HuH-7.5 (cell line): Measurements from ENCODE around the gene SSNA1.
A peak's percentile ranks its signal among the peaks of the same experiment; 100 is the strongest.

Experiments
- DNase-seq: peaks from one replicate; pipeline ENCODE4 v3.0.0; 2011; ENCODE audit warnings: low spot score

The SSNA1 gene

DNA sequence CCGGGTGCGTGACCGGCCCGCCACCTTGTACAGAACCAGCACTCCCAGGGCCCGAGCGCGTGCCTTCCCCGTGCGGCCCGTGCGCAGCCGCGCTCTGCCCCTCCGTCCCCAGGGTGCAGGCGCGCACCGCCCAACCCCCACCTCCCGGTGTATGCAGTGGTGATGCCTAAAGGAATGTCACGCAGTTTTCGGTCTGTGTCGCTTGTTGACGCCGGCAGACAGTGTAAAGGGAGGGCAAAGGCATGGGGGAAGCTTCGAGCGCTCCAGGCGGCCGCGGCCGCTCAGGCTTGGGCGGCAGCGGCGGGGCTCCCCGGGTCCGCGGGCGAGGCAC is 19.9 kb upstream of the SSNA1 start:
- no peak for DNase-seq

DNA sequence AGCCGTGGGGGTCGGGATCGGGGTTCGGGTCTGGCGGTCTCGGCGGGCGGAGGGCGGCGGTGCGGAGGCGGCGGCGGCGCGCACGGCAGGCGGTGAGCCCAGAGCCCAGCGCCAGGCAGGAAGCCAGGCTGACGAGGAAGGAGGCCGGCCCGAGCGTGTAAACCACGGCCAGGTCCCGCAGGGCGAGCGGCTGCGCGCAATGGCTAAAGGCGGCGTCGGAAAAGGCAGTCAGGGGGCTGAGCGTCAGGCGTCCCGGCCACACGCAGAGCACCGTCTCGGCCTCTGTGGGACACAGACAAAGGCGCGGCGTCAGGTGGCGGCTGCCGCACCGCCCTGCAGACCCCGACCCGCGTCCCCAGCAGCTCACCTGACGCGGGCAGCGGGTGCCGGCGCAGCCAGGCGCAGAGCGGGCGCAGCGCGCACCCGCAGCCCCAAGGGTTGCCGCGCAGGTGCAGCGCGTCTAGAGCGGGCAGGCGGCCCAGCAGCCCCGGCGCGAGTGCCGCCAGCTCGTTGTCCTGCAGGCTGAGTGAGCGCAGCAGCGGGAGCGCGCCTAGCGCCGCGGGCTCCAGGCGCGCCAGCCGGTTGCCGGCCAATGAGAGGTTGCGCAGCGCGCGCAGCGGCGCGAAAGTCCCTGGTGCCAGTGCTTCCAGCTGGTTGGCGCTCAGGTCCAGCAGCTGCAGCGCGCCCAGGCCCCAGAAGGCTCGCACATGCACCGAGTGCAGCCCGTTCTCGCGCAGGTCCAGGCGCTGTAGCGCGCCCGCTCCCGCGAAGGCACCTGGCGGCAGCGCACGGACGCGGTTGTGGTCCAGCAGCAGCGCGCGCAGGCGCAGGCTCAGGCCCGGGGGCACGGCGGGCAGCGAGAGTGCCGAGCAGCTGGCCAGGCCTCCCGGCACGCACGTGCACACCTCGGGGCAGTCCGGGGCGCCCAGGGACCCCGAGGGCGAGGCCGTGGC is 19.3 kb upstream of the SSNA1 start:
- peak; percentile 89 for DNase-seq

DNA sequence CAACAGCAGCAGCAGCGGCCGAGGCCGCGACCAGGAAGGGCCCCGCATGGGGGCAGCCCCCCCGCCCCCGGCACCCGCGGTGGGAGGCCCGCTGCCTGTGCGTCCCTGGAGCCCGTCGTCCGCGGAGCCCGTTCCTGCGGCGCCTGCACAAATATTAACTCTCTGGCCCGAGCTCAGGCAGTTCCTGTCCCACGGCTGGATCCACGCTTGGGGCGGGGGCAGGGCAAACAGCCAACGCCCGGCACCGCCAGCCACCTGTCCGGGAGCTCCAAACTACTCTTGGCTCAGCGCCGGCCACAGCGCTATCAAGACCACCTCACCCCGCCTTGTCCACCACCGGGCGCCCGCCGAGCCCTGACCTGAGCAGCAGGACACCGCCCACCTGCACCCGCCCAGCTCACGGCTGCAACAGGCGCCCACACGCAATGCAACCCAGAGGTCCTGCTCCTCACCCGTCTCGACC is 18.5 kb upstream of the SSNA1 start, which contains the start of gene LRRC26:
LRRC26 (minus strand) TSS at position 156 of the 463 bp plus-strand sequence; CDS start at position 48, 108 bp downstream.
- no peak for DNase-seq

DNA sequence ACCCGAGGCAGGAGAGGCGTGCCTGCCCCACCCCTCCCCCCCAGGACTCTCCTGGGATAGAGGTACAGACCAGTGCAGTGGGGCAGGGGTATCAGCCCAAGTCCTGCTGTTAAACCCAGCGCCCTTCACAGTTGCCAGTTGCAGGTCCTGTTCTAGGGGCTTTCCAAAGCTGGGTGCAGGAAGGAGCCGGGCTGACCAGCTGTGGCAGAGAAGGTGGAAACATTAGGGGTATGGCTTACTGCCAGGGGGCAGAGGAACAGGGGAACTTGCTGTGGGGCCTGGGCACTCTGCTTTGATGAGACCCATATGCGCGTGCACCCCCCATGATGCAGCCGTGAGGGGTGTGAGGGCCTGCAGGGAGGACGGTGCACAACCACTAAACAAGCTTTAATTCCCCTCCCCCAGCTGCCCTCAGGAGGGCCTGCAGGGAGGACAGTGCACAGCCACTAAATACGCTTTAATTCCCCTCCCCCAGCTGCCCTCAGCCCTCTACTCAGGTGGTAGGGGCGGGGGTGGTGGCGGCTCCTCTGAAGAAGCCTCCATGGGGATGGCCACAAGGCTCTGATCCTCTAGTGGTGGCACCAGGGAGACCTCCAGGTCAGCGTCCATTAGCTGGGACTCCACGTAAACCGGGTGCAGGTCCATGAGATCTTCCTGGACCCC is 17.9 kb upstream of the SSNA1 start:
- no peak for DNase-seq

DNA sequence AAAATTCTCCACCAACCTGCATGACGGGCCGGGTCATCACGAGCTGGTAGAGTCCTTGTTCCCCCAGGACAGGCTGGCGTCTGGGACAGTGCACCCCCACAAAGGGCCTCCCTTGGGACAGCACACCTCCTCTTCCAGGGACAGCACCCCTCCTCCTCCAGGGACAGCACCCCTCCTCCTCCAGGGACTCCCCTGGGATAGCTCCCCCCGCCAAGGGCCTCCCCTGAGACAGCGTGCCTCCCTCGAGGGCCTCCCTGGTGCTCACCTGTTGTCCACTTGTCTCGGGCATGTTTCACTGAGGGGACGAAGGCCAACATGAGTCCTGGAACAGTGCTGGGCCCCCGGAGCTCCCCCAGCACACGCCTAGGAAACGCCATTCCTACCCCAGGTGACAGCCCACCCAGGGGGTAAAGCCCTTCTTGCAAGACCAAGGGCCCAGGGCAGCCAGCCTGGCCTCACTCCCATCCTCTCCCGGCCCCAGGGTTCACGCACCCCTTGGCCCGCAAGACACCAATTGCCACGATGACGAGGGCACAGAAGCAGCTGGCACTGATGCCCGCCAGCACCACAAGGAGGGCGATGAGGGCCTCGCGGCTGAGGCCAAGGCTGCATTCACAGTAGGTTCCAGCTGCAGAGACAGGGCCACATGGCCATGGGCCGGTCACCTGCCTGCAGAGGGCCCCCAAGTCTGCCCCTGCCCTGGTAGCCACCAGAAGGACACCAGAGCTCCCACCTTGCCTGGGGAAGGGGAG is 17.2 kb upstream of the SSNA1 start:
- no peak for DNase-seq

DNA sequence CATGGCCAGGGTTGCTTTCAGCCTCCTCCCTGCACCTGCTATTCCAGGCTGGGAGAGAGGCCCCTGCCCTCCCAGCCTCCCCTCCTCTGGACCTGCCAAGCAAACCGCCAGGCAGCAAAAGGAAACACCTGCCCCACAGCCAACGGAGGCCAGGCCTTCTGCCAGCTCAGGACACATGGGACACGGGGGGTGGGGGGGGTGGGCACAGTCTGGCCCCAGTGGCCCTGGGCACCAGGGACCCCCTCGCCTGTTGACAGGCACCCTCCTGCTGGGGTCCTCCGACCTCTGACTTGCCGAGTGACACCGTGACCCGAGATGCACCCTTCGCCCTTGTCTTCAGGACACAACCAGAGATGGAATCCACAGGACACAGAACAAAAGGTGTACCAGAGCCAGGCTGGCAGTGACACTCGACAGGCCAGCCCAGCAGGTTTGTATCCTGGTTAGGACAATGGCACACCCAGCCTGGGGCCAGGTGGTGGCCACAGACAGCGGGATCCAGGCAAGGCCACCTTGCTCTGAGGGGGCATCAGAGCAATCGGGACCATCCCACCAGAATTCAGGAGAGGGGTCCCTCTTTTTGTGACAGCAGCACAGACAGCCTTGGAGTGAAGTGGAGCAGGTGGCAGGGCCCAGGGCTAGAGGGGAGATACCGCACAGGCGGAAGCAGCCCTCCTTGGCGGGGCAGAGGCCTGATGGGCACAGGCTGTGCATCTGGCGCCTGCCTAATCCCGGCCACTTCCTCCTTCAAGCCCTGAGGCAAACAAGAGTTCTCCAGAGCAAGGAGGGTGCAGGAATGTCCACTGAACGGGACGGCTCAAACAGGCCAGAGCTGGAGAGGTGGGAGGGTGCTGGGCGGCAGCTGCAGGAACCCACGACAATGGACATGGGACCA is 15.3 kb upstream of the SSNA1 start:
- no peak for DNase-seq

DNA sequence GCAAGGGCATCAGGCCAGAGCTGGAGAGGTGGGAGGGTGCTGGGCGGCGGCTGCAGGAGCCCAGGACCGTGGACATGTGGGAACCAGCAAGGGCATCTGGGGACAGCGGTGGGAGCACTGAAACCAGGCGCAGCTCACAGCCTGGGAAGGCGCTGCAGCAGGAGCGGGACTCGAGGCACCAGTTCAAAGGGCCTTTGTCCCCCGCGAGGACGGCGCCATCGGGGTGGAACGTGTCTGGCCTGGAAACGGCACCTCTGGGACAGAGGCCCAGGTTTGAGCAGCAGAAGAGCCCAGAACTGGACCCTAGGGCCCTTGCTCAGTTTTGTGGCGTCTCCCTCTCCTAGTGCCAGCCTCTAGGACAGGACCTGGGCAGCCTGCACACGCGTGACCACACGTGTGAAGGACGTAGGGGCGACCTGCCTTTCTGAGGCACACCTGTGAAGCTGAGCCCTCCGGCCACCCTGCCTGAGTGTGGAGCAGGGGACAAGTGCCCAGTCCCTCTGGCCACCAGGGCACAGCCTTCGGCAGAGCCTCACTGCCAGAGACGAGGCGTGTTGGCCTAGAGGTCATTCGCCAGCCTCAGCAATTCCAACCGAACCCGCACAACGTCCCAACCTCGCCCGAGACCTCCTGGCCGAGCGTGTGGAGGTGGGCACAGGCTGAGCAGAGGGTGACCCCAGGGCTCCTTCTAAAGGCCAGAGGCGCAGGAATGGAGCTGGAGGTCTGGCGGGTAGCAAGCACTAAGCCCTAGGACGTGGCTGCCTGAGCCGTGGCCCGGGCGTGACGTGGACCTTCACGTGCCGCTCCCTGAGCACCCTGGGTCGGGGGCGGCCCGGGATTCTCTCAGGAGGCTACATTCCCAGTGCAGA is 14.4 kb upstream of the SSNA1 start:
- DNase-seq, result no peak

DNA sequence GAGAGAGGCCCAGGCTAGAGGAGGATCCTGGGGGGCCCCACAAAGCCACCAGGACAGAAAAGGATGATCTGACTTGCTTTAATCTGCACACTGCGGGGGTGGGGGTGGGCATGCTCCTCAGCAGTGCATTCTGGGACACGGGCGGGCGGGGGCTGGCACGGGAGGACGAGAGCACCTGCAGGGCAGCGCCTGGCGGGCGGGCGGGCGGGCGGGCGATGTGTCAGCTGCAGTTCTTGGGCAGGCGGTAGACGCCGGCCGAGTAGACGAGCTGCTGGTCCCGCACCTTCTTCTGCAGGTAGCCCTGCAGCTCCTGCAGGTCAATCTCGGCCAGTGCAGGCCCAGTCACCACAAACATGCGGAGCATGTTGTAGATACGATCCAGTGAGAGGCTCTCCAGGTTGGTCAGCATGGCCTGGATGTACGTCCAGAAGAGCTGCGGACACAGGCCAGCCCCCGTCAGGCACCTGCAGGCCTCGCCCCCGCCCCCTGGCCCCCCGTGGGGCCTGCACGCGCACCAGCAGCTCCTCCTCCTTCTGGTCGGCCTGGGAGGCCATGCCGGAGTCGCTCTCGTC is 13.7 kb upstream of the SSNA1 start:
- no peak for DNase-seq

DNA sequence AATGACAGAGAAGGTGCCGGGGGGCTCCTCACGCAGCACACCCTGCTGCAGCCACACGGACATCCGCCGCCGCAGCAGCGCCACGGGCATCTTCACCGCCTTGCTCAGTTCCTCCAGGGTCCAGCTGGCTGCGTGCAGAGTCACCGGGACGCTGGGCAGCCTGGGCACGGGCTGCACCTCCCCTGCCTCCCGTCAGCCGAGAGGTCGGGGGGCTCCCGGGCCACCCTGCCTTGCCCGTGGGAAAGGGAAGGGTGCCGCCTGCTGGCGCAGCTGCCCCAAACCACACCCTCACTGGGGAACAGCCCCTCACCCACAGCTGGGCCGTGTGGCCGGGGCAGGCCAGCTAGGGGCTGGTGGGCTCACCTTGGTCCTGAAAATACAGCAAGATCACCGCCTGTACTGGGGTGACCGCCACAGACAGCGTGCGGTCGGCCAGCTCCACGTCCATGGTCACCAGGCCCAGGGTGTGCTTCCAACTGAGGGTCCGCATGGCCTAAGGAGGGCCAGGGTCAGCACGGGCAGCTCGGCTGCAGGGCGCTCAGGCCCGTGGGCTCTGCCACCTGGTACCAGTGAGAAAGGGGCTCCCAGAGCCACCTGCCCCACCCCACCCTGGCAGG is 13.0 kb upstream of the SSNA1 start:
- no peak for DNase-seq

DNA sequence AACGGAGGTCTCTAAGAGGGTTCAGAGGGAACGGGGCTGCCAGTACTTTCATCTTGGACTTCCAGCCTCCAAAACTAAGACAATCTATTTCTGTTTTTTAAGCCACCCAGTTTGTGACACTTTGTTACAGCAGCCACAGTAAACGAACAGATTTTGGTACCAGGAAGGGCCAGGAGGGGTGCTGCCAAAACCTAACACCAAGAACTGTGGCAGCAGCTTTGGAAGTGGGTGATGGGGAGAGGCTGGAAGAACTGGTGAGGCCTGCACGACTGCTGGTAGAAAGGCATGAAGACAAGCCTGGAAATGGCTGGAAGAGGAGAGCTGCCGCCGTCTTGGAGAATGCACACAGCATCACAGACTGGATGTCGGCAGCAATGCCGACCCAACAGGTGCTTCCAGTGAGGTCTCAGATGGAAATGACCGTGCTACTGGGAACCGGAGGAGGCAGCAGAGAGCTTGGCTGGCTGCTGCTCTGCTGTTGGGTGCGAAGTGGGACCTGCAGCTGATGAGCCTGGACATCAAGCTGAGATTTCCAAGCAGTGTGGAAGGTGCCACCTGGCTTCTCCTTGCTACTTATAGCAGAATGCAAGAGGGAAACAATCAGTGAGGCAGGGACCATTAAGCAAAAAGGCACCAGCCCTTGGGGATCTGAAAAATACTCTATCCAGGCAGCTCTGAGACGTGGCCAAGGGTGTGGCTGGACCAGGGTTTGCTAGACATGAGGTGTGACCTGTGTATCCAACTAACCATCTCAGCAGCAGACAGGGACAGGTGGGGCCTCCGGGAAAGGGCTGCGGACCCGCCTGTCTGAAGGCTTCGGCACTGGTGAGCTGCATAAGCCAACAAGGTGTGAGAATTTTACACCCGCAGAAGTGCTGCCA is 11.9 kb upstream of the SSNA1 start:
- DNase-seq, result peak; percentile 87

DNA sequence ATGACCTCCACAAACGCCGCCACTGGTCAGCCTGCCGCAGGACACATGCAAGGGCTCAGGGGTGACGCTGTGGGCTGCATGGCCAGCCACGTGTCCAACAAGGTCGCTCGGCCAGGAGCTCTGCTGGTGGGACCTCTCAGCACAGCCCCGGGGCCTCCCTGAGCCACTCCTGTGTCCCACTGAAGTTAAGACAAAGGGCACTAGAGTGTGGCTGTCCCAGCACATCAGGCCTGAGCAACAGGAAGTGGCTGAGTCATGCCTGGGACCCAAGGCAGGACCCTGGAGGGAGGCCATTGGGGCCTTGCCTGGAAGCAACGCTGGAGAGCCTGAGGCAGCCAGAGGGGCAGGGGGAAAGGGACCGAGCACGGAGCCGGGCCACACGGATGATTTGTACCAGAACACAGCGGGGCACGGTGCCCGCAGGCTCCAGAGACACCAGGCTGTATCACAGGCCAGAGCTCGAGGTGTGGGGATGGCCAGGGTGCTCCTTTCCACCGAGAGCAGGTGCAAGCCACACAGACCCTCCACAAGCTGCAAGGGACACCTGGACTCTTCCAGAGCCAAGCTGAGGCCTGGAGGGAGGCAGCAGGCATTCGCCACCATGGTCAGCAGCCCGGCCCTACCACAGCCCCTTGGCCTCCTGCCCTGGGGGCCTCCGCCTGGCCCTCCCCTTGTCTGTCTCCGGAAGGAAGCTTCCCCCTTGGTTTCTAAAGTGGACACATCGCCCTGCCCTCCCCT is 10.1 kb upstream of the SSNA1 start:
- DNase-seq, result no peak

DNA sequence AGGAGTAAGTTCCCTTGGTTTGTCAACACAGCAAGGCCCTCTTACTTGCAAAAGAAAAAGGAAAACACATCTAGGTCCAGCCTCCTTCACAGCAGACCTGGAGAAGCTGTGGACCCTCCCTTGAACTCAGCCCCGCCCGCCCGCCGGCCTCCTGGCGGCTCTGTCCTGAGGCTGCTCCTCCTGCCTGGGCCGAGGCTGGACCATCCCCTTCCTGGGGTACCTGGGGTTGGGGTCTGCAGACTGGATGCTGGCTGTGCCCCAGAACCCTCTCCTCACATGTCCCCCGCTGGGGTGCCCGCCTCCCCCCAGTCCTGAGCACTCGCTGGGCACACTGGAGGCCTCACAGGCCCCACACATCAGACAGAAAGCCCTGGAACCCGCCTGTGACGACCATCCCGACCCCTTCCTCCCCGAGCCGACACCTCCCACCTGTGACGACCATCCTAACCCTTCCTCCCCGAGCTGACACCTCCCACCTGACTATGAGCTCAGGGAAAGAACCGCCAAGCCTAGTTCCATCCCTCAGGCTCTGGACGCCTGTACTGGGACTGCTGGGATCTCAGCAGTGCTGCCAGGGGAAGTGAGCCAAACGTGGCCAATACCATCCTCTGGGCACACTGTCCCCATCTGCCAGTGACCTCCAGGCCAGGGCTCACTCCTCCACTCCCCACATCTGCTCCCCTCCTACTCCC is 9.4 kb upstream of the SSNA1 start:
- DNase-seq, result no peak

DNA sequence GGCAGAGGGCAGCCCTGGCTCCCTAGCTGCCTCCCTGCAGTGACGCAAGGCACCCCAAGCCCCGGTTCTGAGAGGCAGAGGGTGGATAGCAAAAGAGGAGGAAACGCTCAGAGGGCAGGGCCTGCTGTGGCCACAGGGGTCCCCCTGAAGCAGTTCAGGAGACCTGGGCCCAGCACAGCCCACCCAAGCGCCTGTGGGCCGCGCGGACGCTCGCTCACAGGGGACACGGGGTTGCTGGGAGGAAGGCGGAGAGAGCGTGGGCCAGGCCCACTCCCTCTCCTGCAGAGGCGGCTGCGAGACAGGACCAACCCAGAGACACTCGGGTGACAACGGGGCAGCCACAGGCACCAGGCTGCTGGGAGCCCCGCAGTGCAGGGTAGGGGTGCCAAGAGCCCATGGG is 8.7 kb upstream of the SSNA1 start:
- DNase-seq, result no peak

DNA sequence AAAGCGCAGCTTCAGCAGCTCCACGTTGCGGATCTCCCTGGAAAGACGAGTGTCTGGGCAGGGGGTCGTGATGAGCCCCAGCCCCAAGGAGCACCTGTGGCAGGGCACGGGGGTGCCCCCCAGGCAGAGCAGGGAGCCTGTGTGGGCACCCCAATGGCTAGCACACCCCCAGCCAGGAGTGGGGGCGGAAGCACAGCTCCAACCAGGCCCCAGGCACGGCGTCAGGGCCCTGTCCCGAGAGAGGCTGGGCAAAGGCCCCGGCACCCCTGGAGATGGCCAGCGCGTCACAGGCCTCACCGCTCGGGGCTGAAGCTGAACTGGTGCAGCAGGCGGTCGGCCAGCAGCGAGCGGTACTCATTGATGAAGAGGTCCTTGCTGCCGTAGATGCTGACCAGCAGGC is 8.0 kb upstream of the SSNA1 start:
- DNase-seq, result no peak

DNA sequence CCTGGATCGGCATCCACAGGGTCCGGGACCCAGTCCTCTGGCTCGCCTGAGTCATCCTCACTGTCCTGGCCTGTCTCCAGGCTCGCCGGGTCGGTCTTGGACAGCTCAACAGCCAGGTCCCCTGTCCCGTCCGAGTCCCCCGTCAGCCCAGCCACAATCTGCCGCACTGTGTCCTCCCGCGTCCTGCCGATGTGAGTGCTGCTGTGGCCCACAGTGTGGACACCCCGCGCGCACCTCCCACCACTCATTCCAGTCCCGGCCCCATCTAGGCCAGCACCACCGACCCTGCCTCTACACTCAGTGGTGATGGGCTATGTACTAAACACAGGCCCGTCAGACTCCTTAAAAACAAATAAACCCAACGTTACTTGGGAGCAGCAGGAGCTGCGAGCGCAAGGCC is 6.8 kb upstream of the SSNA1 start:
- no peak for DNase-seq

DNA sequence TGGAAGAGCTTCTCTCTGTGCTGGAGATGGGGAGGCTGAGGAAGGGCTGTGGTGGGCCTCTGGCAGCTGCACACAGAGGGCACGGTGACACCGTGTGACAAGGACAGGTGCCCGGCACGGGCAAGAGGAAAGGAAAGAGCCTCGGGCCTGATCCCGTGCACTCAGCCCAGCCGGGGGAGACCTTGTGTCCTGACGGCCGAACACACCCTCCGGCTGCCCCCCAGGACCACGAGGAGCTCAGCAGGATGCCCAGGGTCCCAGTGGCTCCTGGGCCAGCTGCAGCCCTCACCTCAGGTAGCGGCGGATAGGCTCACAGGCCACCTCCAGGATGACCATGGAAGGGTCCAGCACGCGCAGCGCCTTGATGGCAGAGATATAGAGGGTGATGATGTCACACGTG is 5.6 kb upstream of the SSNA1 start:
- DNase-seq, result no peak

DNA sequence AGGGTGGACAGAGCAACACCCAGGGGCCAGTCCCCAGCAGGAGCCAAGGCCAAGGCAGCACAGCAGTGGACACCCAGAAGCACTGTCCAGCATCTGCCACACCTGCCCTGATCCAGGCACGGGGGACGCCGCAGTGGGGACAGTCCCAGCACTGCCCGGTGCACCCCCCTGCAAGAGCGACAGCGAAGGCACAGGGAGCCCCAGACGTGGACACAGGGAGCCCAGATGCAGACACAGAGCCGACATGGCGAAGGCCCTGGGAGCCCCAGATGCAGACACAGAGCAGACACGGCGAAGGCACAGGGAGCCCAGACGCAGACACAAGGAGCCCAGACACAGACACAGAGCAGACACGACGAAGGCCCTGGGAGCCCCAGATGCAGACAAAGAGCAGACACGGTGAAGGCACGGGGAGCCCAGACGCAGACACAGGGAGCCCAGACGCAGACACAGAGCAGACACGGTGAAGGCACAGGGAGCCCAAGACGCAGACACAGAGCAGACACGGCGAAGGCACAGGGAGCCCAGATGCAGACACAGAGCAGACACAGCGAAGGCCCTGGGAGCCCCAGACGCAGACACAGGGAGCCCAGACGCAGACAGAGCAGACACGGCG is 4.4 kb upstream of the SSNA1 start:
- no peak for DNase-seq
